PC-9 (cell line): ENCODE measurements around the gene TRANK1.

Experiments used
- EZH2 ChIP-seq: fragments of 200-600 bp; sonication (generic); IDR thresholded peaks from 2 replicates; pipeline ENCODE4 v1.8.0; 2017; ENCODE audit warnings: antibody characterized with exemption, low read depth
- TF ChIP-seq, protein P1 (sequence below): fragments of 200-600 bp; sonication (generic); conservative IDR thresholded peaks from 2 replicates; pipeline ENCODE4 v1.6.1; 2017; ENCODE audit warnings: mixed run types, antibody characterized with exemption, mild to moderate bottlenecking, moderate library complexity

DNA sequence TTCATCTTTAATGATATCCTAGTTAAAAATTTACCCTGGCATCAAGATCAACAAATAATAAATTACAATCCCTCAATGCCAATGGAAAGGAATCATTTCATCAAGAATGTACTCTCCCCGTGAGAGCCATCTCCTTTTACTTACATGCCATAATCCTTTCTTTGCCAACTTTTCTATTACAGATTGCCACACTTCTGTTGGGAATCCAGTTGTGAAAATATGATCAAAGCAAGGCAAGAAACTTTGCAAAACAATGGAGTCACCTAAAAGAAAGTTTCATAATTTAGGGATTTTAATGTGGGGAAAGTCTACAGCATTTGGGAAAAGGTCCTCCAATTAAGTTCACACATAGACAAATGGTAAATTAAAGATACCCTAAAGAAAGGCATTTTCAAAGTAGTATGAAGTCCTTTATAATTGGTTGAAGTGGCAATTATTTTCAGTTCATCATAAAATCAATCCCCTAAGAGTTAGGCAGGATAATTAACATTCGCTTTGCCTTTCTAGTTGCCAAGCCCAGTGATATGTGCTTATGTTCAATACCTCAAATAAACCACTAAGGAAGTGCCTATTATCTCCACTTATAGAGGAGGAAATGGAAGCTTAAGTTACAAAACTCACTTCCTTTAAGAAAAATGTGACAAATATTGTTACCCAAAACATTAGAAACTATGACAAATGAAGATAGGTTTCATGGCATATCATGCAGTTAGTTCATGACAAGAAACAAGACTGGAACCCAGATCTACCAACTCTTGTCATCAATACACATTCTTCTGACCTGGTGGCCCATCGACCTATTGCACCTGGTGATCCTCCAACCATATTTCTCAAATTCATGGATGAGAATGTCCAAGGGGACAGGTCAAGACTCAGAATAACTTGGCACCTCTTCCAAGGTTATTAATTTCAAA is 49.1 kb downstream of the TRANK1 start:
- TF ChIP-seq, protein P1, sequence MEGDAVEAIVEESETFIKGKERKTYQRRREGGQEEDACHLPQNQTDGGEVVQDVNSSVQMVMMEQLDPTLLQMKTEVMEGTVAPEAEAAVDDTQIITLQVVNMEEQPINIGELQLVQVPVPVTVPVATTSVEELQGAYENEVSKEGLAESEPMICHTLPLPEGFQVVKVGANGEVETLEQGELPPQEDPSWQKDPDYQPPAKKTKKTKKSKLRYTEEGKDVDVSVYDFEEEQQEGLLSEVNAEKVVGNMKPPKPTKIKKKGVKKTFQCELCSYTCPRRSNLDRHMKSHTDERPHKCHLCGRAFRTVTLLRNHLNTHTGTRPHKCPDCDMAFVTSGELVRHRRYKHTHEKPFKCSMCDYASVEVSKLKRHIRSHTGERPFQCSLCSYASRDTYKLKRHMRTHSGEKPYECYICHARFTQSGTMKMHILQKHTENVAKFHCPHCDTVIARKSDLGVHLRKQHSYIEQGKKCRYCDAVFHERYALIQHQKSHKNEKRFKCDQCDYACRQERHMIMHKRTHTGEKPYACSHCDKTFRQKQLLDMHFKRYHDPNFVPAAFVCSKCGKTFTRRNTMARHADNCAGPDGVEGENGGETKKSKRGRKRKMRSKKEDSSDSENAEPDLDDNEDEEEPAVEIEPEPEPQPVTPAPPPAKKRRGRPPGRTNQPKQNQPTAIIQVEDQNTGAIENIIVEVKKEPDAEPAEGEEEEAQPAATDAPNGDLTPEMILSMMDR, result no peak
- TF ChIP-seq EZH2, result no peak
